OCI-LY1 (cell line): ENCODE measurements around the gene CTSD.

Experiments
- EZH2 ChIP-seq: fragments of 200-600 bp; sonication (generic), shearing (Covaris generic); IDR thresholded peaks from 2 replicates; pipeline ENCODE4 v1.8.0; 2017; ENCODE audit warnings: borderline replicate concordance, mixed run types, mild to moderate bottlenecking, antibody characterized with exemption, low read length, moderate library complexity, mixed read lengths
- TF ChIP-seq, protein P1 (sequence below): fragments of 200-600 bp; sonication (generic), shearing (Covaris generic); IDR thresholded peaks from 2 replicates; pipeline ENCODE4 v1.5.1; 2017; ENCODE audit warnings: mild to moderate bottlenecking, antibody characterized with exemption, low read length, moderate library complexity, mixed read lengths

- TF ChIP-seq, protein P1, sequence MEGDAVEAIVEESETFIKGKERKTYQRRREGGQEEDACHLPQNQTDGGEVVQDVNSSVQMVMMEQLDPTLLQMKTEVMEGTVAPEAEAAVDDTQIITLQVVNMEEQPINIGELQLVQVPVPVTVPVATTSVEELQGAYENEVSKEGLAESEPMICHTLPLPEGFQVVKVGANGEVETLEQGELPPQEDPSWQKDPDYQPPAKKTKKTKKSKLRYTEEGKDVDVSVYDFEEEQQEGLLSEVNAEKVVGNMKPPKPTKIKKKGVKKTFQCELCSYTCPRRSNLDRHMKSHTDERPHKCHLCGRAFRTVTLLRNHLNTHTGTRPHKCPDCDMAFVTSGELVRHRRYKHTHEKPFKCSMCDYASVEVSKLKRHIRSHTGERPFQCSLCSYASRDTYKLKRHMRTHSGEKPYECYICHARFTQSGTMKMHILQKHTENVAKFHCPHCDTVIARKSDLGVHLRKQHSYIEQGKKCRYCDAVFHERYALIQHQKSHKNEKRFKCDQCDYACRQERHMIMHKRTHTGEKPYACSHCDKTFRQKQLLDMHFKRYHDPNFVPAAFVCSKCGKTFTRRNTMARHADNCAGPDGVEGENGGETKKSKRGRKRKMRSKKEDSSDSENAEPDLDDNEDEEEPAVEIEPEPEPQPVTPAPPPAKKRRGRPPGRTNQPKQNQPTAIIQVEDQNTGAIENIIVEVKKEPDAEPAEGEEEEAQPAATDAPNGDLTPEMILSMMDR = no peak
- TF ChIP-seq EZH2 = no peak
Measured at GRCh38 chr11:1779034-1779805, 15.5 kb upstream of the CTSD start.
